Body of pancreas (tissue), 4 donors: Measurements from ENCODE around the gene ZNF134.

ENCODE experiments used
- CTCF ChIP-seq, 7 experiments: fragments of 450-650 bp in 4 of 7; fragments of 200-600 bp in 3 of 7; sonication (generic) in 3 of 7; IDR thresholded peaks; one replicate each; pipeline ENCODE4 v1.5.1; 2016 to 2019; ENCODE audit warnings: antibody characterized with exemption in 7 of 7
- POLR2A ChIP-seq, 3 donors: fragments of 450-650 bp; IDR thresholded peaks; one replicate each; pipeline ENCODE4 v1.6.1; 2016; ENCODE audit warnings: antibody characterized with exemption in 3 of 3, mild to moderate bottlenecking in 2 of 3

GRCh38 chr19:57648331-57649003, 34.4 kb downstream of the ZNF134 start:
- TF ChIP-seq POLR2A (IDR thresholded peaks at IDR 0.05) (no peak), CTCF (IDR thresholded peaks at IDR 0.05) (no peak)
